Lung (tissue), 12 donors: ENCODE results near the gene CELSR3. TPM values are rescaled to one million over a fixed set of nuclear protein-coding genes. Genes with fewer than 3 reads are reported as not detected.

Source experiments
- ATAC-seq: fragments of 200-7000 bp; cut with Tn5 transposase; one replicate; pipeline ENCODE4 v1.9.1; 2020; ENCODE audit warnings: moderate number of reproducible peaks; ENCODE audit not compliant: insufficient read depth, low FRiP score
- DNase-seq, 3 donors: peaks; one replicate each; pipeline ENCODE4 v3.0.0-alpha.2; 2013 to 2017
- H3K27ac ChIP-seq, 2 donors: one replicate each; pipeline ENCODE4 v1.5.1; 2013; ENCODE audit warnings: mild to moderate bottlenecking in 2 of 2, moderate library complexity in 2 of 2, control low read depth in 1 of 2, inconsistent platforms in 1 of 2, low read depth in 1 of 2, low read length in 1 of 2
- H3K27me3 ChIP-seq, 3 donors: one replicate each; pipeline ENCODE4 v1.5.1; 2013; ENCODE audit warnings: low read length in 2 of 3; ENCODE audit not compliant: control insufficient read depth in 3 of 3, insufficient read depth in 3 of 3
- H3K36me3 ChIP-seq, 4 donors: one replicate each; pipeline ENCODE4 v1.5.1; 2013; ENCODE audit warnings: low read length in 4 of 4, mild to moderate bottlenecking in 1 of 4, moderate library complexity in 1 of 4; ENCODE audit not compliant: control insufficient read depth in 4 of 4, insufficient read depth in 4 of 4
- H3K4me1 ChIP-seq, 5 donors: one replicate each; pipeline ENCODE4 v1.5.1; 2013; ENCODE audit warnings: low read length in 5 of 5, mild to moderate bottlenecking in 2 of 5, moderate library complexity in 1 of 5; ENCODE audit not compliant: control insufficient read depth in 5 of 5, insufficient read depth in 5 of 5
- H3K4me3 ChIP-seq: one replicate; pipeline ENCODE4 v1.5.1; 2013; ENCODE audit warnings: mild to moderate bottlenecking, control low read depth, moderate library complexity
- H3K9ac ChIP-seq, 2 donors: one replicate each; pipeline ENCODE4 v1.5.1; 2013; ENCODE audit warnings: low read length in 2 of 2, control low read depth in 1 of 2; ENCODE audit not compliant: insufficient read depth in 1 of 2
- H3K9me3 ChIP-seq, 4 donors: one replicate each; pipeline ENCODE4 v1.5.1; 2013; ENCODE audit warnings: low read length in 3 of 4, mild to moderate bottlenecking in 1 of 4, moderate library complexity in 1 of 4; ENCODE audit not compliant: control insufficient read depth in 4 of 4, insufficient read depth in 3 of 4
- WGBS, 2 donors: extraction: QIAGEN DNeasy Blood & Tissue Kit; methylation state at CpG; one replicate each; pipeline ENCODE4 v1.1.7; 2013; 5-methylcytosine and 5-hydroxymethylcytosine counted together
- polyA plus RNA-seq, 2 donors: library from polyadenylated mRNA; stranded (reverse); fragments of 200-250 nt; gene quantifications; one replicate each; pipeline ENCODE4 v1.2.1, GENCODE V29; 2013
- total RNA-seq, 2 donors: library from RNA; depleted of rRNA in 1 of 2; stranded (reverse); fragments of >200 nt in 1 of 2; gene quantifications; one replicate each; pipeline ENCODE4 v1.2.1, GENCODE V29; 2014 to 2021
- TF ChIP-seq, protein P1 (sequence below): IDR thresholded peaks from 2 replicates; pipeline ENCODE4 v1.5.1; 2012; ENCODE audit warnings: mild to moderate bottlenecking; ENCODE audit errors: control extremely low read depth, extremely low read depth
- donor health status: control.
- donor health status: control.
- donor health status: Bipolar disorder and iron deficiency.
- donor health status: healthy.
- donor health status: DM: yes; HTN: yes; CAD: no.

Gene CELSR3
- total and polyA plus RNA-seq, 4 donors, result 0.71 to 2.0 (median 1.4) TPM

DNA sequence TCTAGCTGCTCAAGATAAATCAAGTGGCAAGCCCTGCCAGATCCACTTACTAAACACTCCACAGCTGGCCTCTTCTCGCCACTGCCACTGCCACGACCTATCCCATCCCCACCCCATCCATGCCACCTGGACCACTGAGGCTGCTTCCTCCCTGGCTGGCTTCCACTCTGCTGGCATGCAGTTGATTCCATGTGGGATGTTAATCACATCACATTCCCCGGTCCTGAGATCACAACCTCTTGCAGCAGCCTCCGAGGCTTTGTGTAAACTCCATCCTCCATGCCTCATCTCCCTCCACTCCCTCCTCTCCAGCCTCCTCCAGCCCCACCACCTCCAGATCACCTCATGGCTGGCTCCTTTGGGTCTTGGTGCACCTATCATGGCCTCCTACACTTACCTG lies 15.4 kb upstream of the CELSR3 start:
- Histone ChIP-seq H3K9me3 (no peaks in the 10 kb centered on the region), H3K9ac (no peak overlapping the region), H3K4me1 (peaks cover 0 to 2% (median 0%) of the 10 kb centered on the region in 5 donors), H3K4me3 (no peak overlapping the region), H3K27ac (no peak overlapping the region), H3K36me3 (peaks cover 6 to 46% (median 18%) of the 10 kb centered on the region in 4 donors), H3K27me3 (no peaks in the 10 kb centered on the region)
- no peak for ATAC-seq
- 73 to 74% methylated on average over 4 of the region's 4 CpGs for WGBS, 2 donors
- TF ChIP-seq, protein P1, sequence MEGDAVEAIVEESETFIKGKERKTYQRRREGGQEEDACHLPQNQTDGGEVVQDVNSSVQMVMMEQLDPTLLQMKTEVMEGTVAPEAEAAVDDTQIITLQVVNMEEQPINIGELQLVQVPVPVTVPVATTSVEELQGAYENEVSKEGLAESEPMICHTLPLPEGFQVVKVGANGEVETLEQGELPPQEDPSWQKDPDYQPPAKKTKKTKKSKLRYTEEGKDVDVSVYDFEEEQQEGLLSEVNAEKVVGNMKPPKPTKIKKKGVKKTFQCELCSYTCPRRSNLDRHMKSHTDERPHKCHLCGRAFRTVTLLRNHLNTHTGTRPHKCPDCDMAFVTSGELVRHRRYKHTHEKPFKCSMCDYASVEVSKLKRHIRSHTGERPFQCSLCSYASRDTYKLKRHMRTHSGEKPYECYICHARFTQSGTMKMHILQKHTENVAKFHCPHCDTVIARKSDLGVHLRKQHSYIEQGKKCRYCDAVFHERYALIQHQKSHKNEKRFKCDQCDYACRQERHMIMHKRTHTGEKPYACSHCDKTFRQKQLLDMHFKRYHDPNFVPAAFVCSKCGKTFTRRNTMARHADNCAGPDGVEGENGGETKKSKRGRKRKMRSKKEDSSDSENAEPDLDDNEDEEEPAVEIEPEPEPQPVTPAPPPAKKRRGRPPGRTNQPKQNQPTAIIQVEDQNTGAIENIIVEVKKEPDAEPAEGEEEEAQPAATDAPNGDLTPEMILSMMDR, result no peak
- DNase-seq, result no peak

DNA sequence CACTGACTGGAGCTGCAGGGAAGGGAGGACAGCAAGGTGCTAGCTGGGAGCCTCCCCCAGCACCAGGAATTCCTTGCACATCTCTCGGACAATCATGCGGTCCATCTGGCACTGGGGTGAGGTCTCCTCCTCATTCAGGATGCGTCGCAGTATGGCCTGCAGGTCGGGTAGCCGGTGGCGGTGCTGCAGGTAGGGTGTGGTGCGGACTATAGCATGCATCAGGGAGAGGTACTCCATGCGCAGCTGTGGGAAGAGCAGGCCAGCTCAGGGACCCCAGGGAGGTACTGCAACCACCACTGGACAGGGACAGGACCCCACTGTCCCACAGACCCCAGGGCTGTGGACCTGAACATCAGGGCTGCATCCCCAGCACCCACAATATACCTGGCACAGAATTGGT lies 11.8 kb upstream of the CELSR3 start:
- 94 to 98% methylated on average over 9 of the region's 9 CpGs for WGBS, 2 donors
- H3K27ac ChIP-seq, result no peak overlapping the region

DNA sequence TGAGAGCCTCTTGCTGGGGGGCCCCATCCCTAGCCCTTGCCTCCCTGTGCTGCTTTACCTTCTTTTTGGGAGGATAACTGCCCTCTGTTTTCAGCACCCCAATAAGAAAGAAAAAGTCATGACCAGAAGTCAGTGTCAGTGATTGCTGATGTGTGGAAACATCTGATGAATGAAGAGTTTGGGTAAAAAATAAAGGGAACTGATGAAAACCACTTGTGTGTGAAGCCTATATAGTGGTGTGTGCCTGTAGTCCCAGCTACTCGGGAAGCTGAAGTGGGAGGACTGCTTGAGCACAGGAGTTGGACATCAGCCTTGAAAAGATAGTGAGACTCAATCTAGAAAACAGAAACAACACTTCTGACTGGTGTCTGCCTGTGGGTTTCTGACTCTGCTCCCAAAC lies 9.8 kb upstream of the CELSR3 start:
- H3K4me3 ChIP-seq, result no peak overlapping the region
- TF ChIP-seq, protein P1, result no peak
- H3K9me3 ChIP-seq, result no peaks in the 10 kb centered on the region
- no peak for DNase-seq
- no peak overlapping the region for H3K9ac ChIP-seq
- no peaks in the 10 kb centered on the region for H3K4me1 ChIP-seq
- ATAC-seq, result no peak
- 59 to 64% methylated on average over 1 of the region's 1 CpG for WGBS, 2 donors
- H3K27me3 ChIP-seq, result no peaks in the 10 kb centered on the region
- peaks cover 0 to 7% (median 4%) of the 10 kb centered on the region in 4 donors for H3K36me3 ChIP-seq
- no peak overlapping the region for H3K27ac ChIP-seq

More for the DNA sequence above, 11.8 kb upstream of the CELSR3 start:
- DNase-seq, result no peak
- no peaks in the 10 kb centered on the region for H3K9me3 ChIP-seq
- H3K27me3 ChIP-seq, result no peaks in the 10 kb centered on the region
- no peak for ATAC-seq
- H3K4me3 ChIP-seq, result no peak overlapping the region
- H3K4me1 ChIP-seq, result no peaks in the 10 kb centered on the region
- H3K36me3 ChIP-seq, result peaks cover 2 to 22% (median 10%) of the 10 kb centered on the region in 4 donors
- no peak overlapping the region for H3K9ac ChIP-seq
- TF ChIP-seq, protein P1, result no peak

DNA sequence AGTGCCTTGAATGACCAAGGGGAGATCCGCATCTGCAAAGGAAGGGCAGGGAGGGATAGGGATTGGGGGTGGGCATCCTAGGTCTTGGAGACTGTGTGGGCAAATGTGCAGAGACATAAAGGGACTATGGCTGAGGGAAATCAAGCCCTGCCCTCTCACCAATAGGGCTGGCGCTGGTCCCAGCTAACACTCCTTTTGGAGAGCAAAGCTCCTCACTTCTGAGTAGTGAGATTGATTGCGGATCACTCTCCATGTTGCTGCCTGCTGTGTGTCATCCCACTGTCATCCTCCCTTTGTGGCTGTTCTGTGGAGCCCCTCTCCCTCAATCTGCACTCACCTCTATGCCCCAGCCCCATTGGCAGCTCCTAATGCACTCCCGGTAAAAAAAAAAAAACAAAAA lies 2.2 kb upstream of the CELSR3 start:
- Histone ChIP-seq H3K9me3 (peaks cover 0 to 2% (median 0%) of the 10 kb centered on the region in 4 donors), H3K4me1 (peaks cover 0 to 24% (median 0%) of the 10 kb centered on the region in 5 donors), H3K27ac (no peak overlapping the region), H3K9ac (no peak overlapping the region), H3K36me3 (no peaks in the 10 kb centered on the region), H3K27me3 (peaks cover 0 to 10% (median 10%) of the 10 kb centered on the region in 3 donors), H3K4me3 (no peak overlapping the region)
- ATAC-seq (no peak), DNase-seq (no peak)
- WGBS, 2 donors, result 91 to 94% methylated on average over 4 of the region's 4 CpGs
- TF ChIP-seq, protein P1, result no peak
